Smooth muscle cell (in vitro differentiated cells): ENCODE measurements around the gene PNMA8C. TPM values are rescaled to one million over a fixed set of nuclear protein-coding genes. Genes with fewer than 3 reads are reported as not detected.

Experiments
- DNase-seq: peaks from one replicate; lab custom pipeline; 2025; ENCODE audit not compliant: unreplicated experiment; lab: John Stamatoyannopoulos, UW
- H2AFZ ChIP-seq: fragments of 200-600 bp; sonication (generic); 2 replicates; pipeline ENCODE4 v1.6.0; 2016; ENCODE audit warnings: antibody characterized with exemption, low read depth, mild to moderate bottlenecking
- H3F3A ChIP-seq: fragments of 200-600 bp; sonication (generic); 2 replicates; pipeline ENCODE4 v1.6.0; 2017; ENCODE audit warnings: antibody characterized with exemption, low read depth
- H3K27ac ChIP-seq: fragments of 200-600 bp; sonication (generic); 2 replicates; pipeline ENCODE4 v1.5.1; 2016; ENCODE audit warnings: low read depth, mild to moderate bottlenecking
- H3K27me3 ChIP-seq: fragments of 200-600 bp; sonication (generic); 2 replicates; pipeline ENCODE4 v1.6.1; 2016; ENCODE audit warnings: low read depth, mild to moderate bottlenecking
- H3K36me3 ChIP-seq: fragments of 200-600 bp; sonication (generic); 2 replicates; pipeline ENCODE4 v1.5.1; 2016; ENCODE audit warnings: low read depth
- H3K4me1 ChIP-seq: fragments of 200-600 bp; sonication (generic); 2 replicates; pipeline ENCODE4 v1.5.1; 2016; ENCODE audit warnings: low read depth
- H3K4me2 ChIP-seq: fragments of 200-600 bp; sonication (generic); 2 replicates; pipeline ENCODE4 v1.6.0; 2016; ENCODE audit warnings: mild to moderate bottlenecking
- H3K4me3 ChIP-seq: fragments of 200-600 bp; sonication (generic); 2 replicates; pipeline ENCODE4 v1.5.1; 2016; ENCODE audit warnings: mild to moderate bottlenecking
- H3K79me2 ChIP-seq: fragments of 200-600 bp; sonication (generic); 2 replicates; pipeline ENCODE4 v1.6.0; 2016; ENCODE audit warnings: low read depth, mild to moderate bottlenecking
- H3K9ac ChIP-seq: fragments of 200-600 bp; sonication (generic); 2 replicates; pipeline ENCODE4 v1.6.0; 2016; ENCODE audit warnings: low read depth
- H3K9me3 ChIP-seq: fragments of 200-600 bp; sonication (generic); replicated peaks from 2 replicates; pipeline ENCODE4 v1.5.1; 2016; ENCODE audit warnings: low read depth
- H4K20me1 ChIP-seq: fragments of 200-600 bp; sonication (generic); 2 replicates; pipeline ENCODE4 v1.6.0; 2016; ENCODE audit warnings: low read depth
- CTCF ChIP-seq: fragments of 200-600 bp; sonication (generic); IDR thresholded peaks from 2 replicates; pipeline ENCODE4 v1.5.1; 2017; ENCODE audit warnings: borderline replicate concordance, mild to moderate bottlenecking, antibody characterized with exemption; ENCODE audit not compliant: insufficient read depth, poor library complexity, severe bottlenecking
- WGBS: methylation state at CpG from one replicate; pipeline ENCODE4 v1.1.7; 2016; ENCODE audit warnings: low lambda C conversion rate; 5-methylcytosine and 5-hydroxymethylcytosine counted together
- polyA plus RNA-seq: library from polyadenylated mRNA; unstranded; fragments of >200 nt; fragmentation: Nextera tagmentation; extraction: Ambion mirVana; gene quantifications from 2 replicates; pipeline ENCODE4 v1.2.1, GENCODE V29; 2016
- total RNA-seq: library from RNA; depleted of rRNA; stranded (reverse); fragments of >200 nt; gene quantifications from 2 replicates; pipeline ENCODE4 v1.2.3, GENCODE V29; 2014

Gene PNMA8C
- total and polyA plus RNA-seq, 2 experiments from 2014 or later = not detected

DNA sequence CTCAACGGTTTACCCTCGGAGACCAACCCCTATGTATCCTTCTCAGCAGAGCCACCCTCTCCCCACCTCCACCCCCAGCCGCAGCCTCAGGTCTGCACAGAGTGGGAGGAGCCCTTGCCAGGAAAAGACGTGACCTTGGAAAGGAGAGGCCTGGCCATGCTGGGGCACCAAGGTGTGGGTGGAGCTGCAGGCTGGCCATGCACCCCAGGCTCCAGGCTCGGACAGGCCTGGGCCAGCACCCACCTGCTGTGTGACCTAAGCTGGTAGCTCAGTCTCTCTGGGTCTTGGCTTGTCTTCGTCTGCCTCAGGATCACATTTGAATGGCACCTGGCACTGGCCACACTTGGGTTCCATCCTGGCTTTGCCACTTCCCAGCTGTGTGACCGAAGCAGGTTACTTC is 44.9 kb downstream of the PNMA8C start:
- TF ChIP-seq CTCF = no peak
- H4K20me1 ChIP-seq = peaks cover 17% of the 10 kb centered on the region

GRCh38 chr19:46383171-46383815 is 45.4 kb downstream of the PNMA8C start:
- no peaks in the 10 kb centered on the region for H3K9me3 ChIP-seq
- peaks cover 2% of the 10 kb centered on the region for H3K4me1 ChIP-seq
- no peaks in the 10 kb centered on the region for H3K27me3 ChIP-seq
- no peak for DNase-seq
- no peaks in the 10 kb centered on the region for H3K79me2 ChIP-seq
- no peak for TF ChIP-seq CTCF
- H3K9ac ChIP-seq = no peak overlapping the region
- no peak overlapping the region for H2AFZ ChIP-seq
- peaks cover 6% of the 10 kb centered on the region for H3K36me3 ChIP-seq
- H3K4me2 ChIP-seq = no peak overlapping the region
- WGBS = 98% methylated on average over 16 of the region's 23 CpGs
- H4K20me1 ChIP-seq = peaks cover 19% of the 10 kb centered on the region
- no peaks in the 10 kb centered on the region for H3F3A ChIP-seq
- no peak overlapping the region for H3K4me3 ChIP-seq
- no peak overlapping the region for H3K27ac ChIP-seq

More for the DNA sequence above, 44.9 kb downstream of the PNMA8C start:
- DNase-seq = no peak
- Histone ChIP-seq H3K36me3 (peaks cover 9% of the 10 kb centered on the region), H3K79me2 (no peaks in the 10 kb centered on the region), H3F3A (no peaks in the 10 kb centered on the region), H3K27me3 (no peaks in the 10 kb centered on the region), H3K9me3 (no peaks in the 10 kb centered on the region), H3K4me2 (no peak overlapping the region), H3K9ac (no peak overlapping the region), H3K4me3 (no peak overlapping the region), H3K27ac (no peak overlapping the region), H2AFZ (no peak overlapping the region), H3K4me1 (no peaks in the 10 kb centered on the region)
- WGBS = 100% methylated on average over 7 of the region's 7 CpGs

DNA sequence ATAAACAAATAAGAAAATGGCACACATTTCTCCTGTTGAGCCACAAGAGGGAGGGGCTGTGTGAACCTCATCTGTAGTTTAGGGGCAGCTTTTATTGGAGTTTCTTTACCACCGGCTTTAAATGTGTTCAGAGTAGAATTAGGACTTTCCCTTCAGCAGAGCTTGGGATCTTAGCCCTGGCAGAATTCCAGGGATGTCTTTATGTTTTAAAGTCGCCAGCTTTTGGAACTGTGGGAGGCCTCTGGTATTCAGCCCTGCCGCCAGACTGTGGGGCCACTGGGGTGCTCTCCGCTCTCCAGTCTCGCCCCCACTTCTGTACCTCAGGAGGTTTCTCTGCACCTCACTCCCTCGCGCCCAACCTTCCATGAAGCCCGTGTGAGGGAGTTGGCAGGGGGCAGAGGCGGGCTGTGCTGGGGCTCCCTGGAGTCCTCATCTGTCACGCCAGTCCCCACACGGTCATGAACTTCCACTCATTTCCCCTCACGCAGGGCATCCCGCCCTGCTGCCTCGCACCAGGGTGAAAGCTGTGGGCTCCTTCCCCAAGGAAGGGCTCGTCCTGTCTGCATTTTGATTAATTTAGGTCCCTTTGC is 46.9 kb downstream of the PNMA8C start:
- no peak overlapping the region for H3K9ac ChIP-seq
- H3K27ac ChIP-seq = no peak overlapping the region
- H3F3A ChIP-seq = peaks cover 7% of the 10 kb centered on the region
- peaks cover 23% of the 10 kb centered on the region for H4K20me1 ChIP-seq
- H3K4me1 ChIP-seq = peaks cover 2% of the 10 kb centered on the region
- no peak for TF ChIP-seq CTCF
- 88% methylated on average over 15 of the region's 15 CpGs for WGBS
- no peak overlapping the region for H3K4me3 ChIP-seq
- H3K27me3 ChIP-seq = no peaks in the 10 kb centered on the region
- H3K36me3 ChIP-seq = peaks cover 6% of the 10 kb centered on the region
- H2AFZ ChIP-seq = no peak overlapping the region
- H3K79me2 ChIP-seq = no peaks in the 10 kb centered on the region
- no peak for DNase-seq
- no peak overlapping the region for H3K4me2 ChIP-seq
- H3K9me3 ChIP-seq = no peaks in the 10 kb centered on the region

DNA sequence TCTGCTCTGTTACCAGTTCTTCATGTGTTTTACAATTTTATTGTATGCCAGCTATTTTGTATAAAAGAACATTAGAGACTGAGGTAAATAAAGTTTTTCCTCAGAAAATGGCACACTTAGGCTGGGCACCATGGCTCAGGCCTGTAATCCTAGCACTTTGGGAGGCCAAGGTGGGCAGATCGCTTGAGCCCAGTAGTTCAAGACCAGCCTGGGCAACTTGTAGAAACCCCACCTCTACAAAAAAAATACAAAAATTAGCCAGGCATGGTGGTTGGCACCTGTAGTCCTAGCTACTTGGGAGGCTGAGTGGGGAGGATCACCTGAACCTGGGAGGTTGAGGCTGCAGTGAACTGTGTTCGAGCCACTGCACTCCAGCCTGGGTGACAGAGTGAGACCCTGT is 47.4 kb downstream of the PNMA8C start:
- no peak overlapping the region for H3K9ac ChIP-seq
- H2AFZ ChIP-seq = no peak overlapping the region
- peaks cover 7% of the 10 kb centered on the region for H3F3A ChIP-seq
- no peaks in the 10 kb centered on the region for H3K9me3 ChIP-seq
- no peak for DNase-seq
- H3K79me2 ChIP-seq = no peaks in the 10 kb centered on the region
- peaks cover 23% of the 10 kb centered on the region for H4K20me1 ChIP-seq
- 93% methylated on average over 2 of the region's 2 CpGs for WGBS
- no peak overlapping the region for H3K27ac ChIP-seq
- peaks cover 2% of the 10 kb centered on the region for H3K4me1 ChIP-seq
- no peak overlapping the region for H3K4me2 ChIP-seq
- no peak overlapping the region for H3K4me3 ChIP-seq
- H3K36me3 ChIP-seq = peaks cover 6% of the 10 kb centered on the region
- TF ChIP-seq CTCF = no peak
- no peaks in the 10 kb centered on the region for H3K27me3 ChIP-seq
